Loucy (cell line): ENCODE measurements around the gene ABHD5.

Experiments
- CTCF ChIP-seq: fragments of 200-600 bp; sonication (generic); conservative IDR thresholded peaks from 2 replicates; pipeline ENCODE4 v1.5.1; 2014; ENCODE audit warnings: mild to moderate bottlenecking, antibody characterized with exemption, low read length
- EZH2phosphoT487 ChIP-seq: fragments of 200-600 bp; IDR thresholded peaks from 2 replicates; pipeline ENCODE4 v1.6.1; 2018; ENCODE audit warnings: antibody characterized with exemption, mild to moderate bottlenecking, moderate library complexity, borderline replicate concordance

GRCh38 chr3:43768381-43768973 lies 77.7 kb downstream of the ABHD5 start:
- TF ChIP-seq CTCF = no peak
- TF ChIP-seq EZH2phosphoT487 = no peak
